AG04449 (cell line): ENCODE results near the gene AMPH.
"Not testable (repeated sequence)": the region's sequence is repeated elsewhere in the genome, so short reads cannot be mapped to it uniquely, and the experiment has no call there.

Source experiments
- CTCF ChIA-PET: fragments of 350-600 bp; formaldehyde crosslinking; extraction: SDS; loops from one replicate; lab custom pipeline; 2021; ENCODE audit warnings: antibody characterized with exemption; lab: Yijun Ruan, JAX
- POLR2A ChIA-PET: fragments of 400-600, 350-600 bp; formaldehyde crosslinking; extraction: SDS; loops from one replicate; lab custom pipeline; 2020; ENCODE audit warnings: antibody characterized with exemption, inconsistent platforms; lab: Yijun Ruan, JAX
- DNase-seq: peaks from one replicate; pipeline ENCODE4 v3.0.0-alpha.2; 2010; ENCODE audit warnings: low read depth, low spot score
- H3K4me3 ChIP-seq: 2 replicates; pipeline ENCODE4 v1.5.1; 2011; ENCODE audit warnings: low read depth, mild to moderate bottlenecking, control low read depth, low read length
- TF ChIP-seq, protein P1 (sequence below): IDR thresholded peaks from one replicate; pipeline ENCODE4 v1.5.1; 2011; ENCODE audit warnings: mild to moderate bottlenecking, moderate library complexity, low read length, control low read depth, inconsistent platforms; ENCODE audit not compliant: insufficient read depth; ENCODE audit errors: missing control alignments

AMPH gene

DNA sequence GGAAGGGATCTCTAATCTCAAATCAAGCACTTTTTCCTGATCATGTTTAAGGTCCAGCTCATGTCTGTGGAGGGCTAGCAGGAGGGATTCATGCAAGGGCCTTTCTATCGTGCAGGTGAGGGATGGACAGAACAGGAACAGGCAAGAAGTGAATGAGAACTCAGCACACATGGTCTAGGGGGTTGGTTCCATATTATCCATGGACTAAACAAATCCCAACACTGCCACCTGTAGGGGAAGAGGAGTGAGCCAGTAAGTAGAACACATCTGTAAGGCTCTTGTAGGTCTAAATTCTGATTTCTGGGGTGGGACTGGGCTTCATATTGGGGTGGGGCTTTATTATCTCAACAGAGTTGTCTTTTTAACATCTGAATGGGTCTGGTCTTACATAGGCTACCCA, 219.8 kb downstream of the AMPH start:
- POLR2A ChIA-PET = no interaction called here
- no peak for DNase-seq
- H3K4me3 ChIP-seq = no peak overlapping the region

GRCh38 chr7:38410056-38410455, 221.1 kb downstream of the AMPH start:
- TF ChIP-seq, protein P1, sequence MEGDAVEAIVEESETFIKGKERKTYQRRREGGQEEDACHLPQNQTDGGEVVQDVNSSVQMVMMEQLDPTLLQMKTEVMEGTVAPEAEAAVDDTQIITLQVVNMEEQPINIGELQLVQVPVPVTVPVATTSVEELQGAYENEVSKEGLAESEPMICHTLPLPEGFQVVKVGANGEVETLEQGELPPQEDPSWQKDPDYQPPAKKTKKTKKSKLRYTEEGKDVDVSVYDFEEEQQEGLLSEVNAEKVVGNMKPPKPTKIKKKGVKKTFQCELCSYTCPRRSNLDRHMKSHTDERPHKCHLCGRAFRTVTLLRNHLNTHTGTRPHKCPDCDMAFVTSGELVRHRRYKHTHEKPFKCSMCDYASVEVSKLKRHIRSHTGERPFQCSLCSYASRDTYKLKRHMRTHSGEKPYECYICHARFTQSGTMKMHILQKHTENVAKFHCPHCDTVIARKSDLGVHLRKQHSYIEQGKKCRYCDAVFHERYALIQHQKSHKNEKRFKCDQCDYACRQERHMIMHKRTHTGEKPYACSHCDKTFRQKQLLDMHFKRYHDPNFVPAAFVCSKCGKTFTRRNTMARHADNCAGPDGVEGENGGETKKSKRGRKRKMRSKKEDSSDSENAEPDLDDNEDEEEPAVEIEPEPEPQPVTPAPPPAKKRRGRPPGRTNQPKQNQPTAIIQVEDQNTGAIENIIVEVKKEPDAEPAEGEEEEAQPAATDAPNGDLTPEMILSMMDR = no peak
- no peak overlapping the region for H3K4me3 ChIP-seq
- ChIA-PET CTCF (interaction anchor here (0.8 to 3.4 kb wide), 4 partner anchors 8 to 36 kb away, joined by 3 to 17 read pairs (median 8); no protein-coding TSS in a partner anchor), POLR2A (no interaction called here)
- DNase-seq = no peak

More for the DNA sequence above, 219.8 kb downstream of the AMPH start:
- TF ChIP-seq, protein P1 = peak; percentile 19
- CTCF ChIA-PET = interaction anchor here (0.9 to 3.4 kb wide), 5 partner anchors 9 to 245 kb away, joined by 3 to 17 read pairs (median 3); no protein-coding TSS in a partner anchor

DNA sequence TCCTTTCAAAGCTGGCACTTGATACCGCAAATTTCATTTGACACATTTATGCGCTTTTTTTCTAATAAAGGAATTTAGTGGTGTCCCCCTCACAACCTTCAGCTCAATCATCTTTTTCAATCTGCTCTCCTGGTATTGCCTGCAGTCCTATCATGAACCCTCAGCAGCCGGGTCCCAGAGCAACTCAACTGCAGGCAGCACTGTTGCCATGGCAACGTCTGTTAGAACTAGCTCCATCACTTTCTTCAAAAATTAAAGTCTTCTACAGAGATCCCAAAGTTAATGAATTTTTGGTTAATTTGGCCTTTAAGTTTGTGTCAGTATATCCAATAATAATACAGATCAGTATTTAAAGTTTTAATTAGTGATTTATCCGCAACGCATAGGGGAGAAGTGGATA, 221.6 kb downstream of the AMPH start:
- CTCF ChIA-PET = interaction anchor here (1.1 to 2.1 kb wide), 3 partner anchors 10 to 249 kb away, joined by 3 to 13 read pairs (median 5); no protein-coding TSS in a partner anchor
- DNase-seq = no peak
- H3K4me3 ChIP-seq = no peak overlapping the region
- TF ChIP-seq, protein P1 = no peak
- POLR2A ChIA-PET = no interaction called here

- TF ChIP-seq, protein P1 = peak; percentile 75
- H3K4me3 ChIP-seq = no peak overlapping the region
- no peak for DNase-seq
- ChIA-PET CTCF (interaction anchor here (0.8 to 2.5 kb wide), 38 partner anchors 8 to 1122 kb away, joined by 3 to 86 read pairs (median 4); partner anchors contain the start of gene AMPH), POLR2A (no interaction called here)
Observed at GRCh38 chr7:38398725-38399321, 232.3 kb downstream of the AMPH start.

GRCh38 chr7:38396852-38397251, 234.3 kb downstream of the AMPH start:
- ChIA-PET POLR2A (interaction anchor here (0.5 kb wide), 1 partner anchor 10 kb away, joined by 3 read pairs; no protein-coding TSS in a partner anchor), CTCF (interaction anchor here (1.1 to 3.5 kb wide), 4 partner anchors 9 to 268 kb away, joined by 3 to 20 read pairs (median 4); no protein-coding TSS in a partner anchor)
- TF ChIP-seq, protein P1 = no peak
- no peak overlapping the region for H3K4me3 ChIP-seq
- DNase-seq = no peak

GRCh38 chr7:38395921-38396552, 235.1 kb downstream of the AMPH start:
- ChIA-PET POLR2A (interaction anchor here (0.5 kb wide), 1 partner anchor 11 kb away, joined by 3 read pairs; no protein-coding TSS in a partner anchor), CTCF (interaction anchor here (0.6 to 3.5 kb wide), 5 partner anchors 10 to 269 kb away, joined by 3 to 20 read pairs (median 4); no protein-coding TSS in a partner anchor)
- not testable (repeated sequence) for DNase-seq, H3K4me3 ChIP-seq
